Fibroblast of lung (primary cell): ENCODE data around the gene PRDM16. TPM values are rescaled to one million over a fixed set of nuclear protein-coding genes. Genes with fewer than 3 reads are reported as not detected.

Source experiments
- DNase-seq, 2 donors: peaks; one replicate each; pipeline versions ENCODE4 v3.0.0 to v3.0.0-alpha.2; 2010; ENCODE audit warnings: low read depth in 2 of 2
- H2AFZ ChIP-seq: 2 replicates; pipeline ENCODE4 v1.5.1; 2012; ENCODE audit warnings: low read length, control low read depth, inconsistent platforms
- H3K27ac ChIP-seq: 2 replicates; pipeline ENCODE4 v1.5.1; 2011; ENCODE audit warnings: low read length, control low read depth; ENCODE audit not compliant: insufficient read depth
- H3K27me3 ChIP-seq: 2 replicates; pipeline ENCODE4 v1.5.1; 2011; ENCODE audit warnings: mild to moderate bottlenecking, low read length; ENCODE audit not compliant: control insufficient read depth, insufficient read depth
- H3K36me3 ChIP-seq: 2 replicates; pipeline ENCODE4 v1.5.1; 2011; ENCODE audit warnings: low read length; ENCODE audit not compliant: control insufficient read depth, insufficient read depth
- H3K4me1 ChIP-seq: 2 replicates; pipeline ENCODE4 v1.5.1; 2011; ENCODE audit warnings: low read length; ENCODE audit not compliant: control insufficient read depth, insufficient read depth; ENCODE audit errors: extremely low read depth
- H3K4me2 ChIP-seq: 2 replicates; pipeline ENCODE4 v1.5.1; 2011; ENCODE audit warnings: low read length, control low read depth; ENCODE audit not compliant: insufficient read depth; ENCODE audit errors: extremely low read depth
- H3K4me3 ChIP-seq, 4 experiments: fragments of 200-600 bp in 1 of 4; sonication (generic) in 1 of 4; replicated peaks in 1 of 4; 2 replicates each; pipeline ENCODE4 v1.5.1; 2011 to 2016; ENCODE audit warnings: low read length in 4 of 4, low read depth in 3 of 4, mild to moderate bottlenecking in 3 of 4, control low read depth in 2 of 4, inconsistent platforms in 1 of 4, mixed read lengths in 1 of 4; ENCODE audit not compliant: insufficient read depth in 1 of 4; ENCODE audit errors: control extremely low read depth in 1 of 4
- H3K79me2 ChIP-seq: 2 replicates; pipeline ENCODE4 v1.5.1; 2012; ENCODE audit warnings: mild to moderate bottlenecking, low read length, inconsistent platforms; ENCODE audit not compliant: control insufficient read depth, insufficient read depth
- H3K9ac ChIP-seq: 2 replicates; pipeline ENCODE4 v1.5.1; 2011; ENCODE audit warnings: mild to moderate bottlenecking, low read length, control low read depth; ENCODE audit not compliant: insufficient read depth
- H3K9me3 ChIP-seq: 2 replicates; pipeline ENCODE4 v1.5.1; 2012; ENCODE audit warnings: low read depth, low read length; ENCODE audit not compliant: control insufficient read depth, insufficient read depth
- H4K20me1 ChIP-seq: 2 replicates; pipeline ENCODE4 v1.5.1; 2011; ENCODE audit warnings: low read length; ENCODE audit not compliant: control insufficient read depth, insufficient read depth; ENCODE audit errors: extremely low read depth
- CTCF ChIP-seq, 2 donors: IDR thresholded peaks in 1 of 2; conservative IDR thresholded peaks in 1 of 2; 1 replicate in 1 of 2; 2 replicates in 1 of 2; pipeline ENCODE4 v1.5.1; 2011 to 2012; ENCODE audit warnings: low read length in 2 of 2, control low read depth in 1 of 2, inconsistent platforms in 1 of 2, low read depth in 1 of 2, mild to moderate bottlenecking in 1 of 2
- EZH2 ChIP-seq: IDR thresholded peaks from 2 replicates; pipeline ENCODE4 v1.5.1; 2012; ENCODE audit warnings: low read length, control low read depth, mild to moderate bottlenecking; ENCODE audit errors: missing control alignments
- polyA plus RNA-seq, 2 donors: library from polyadenylated mRNA; depleted of rRNA in 1 of 2; stranded (reverse) in 1 of 2; unstranded in 1 of 2; fragments of >200 nt; gene quantifications; 2 replicates each; pipeline ENCODE4 v1.2.1, GENCODE V29; 2011 to 2012; ENCODE audit warnings: missing spikeins in 1 of 2
- total RNA-seq: library from RNA; depleted of rRNA; stranded (reverse); fragments of >200 nt; gene quantifications from 2 replicates; pipeline ENCODE4 v1.2.1, GENCODE V29; 2014

The PRDM16 gene
- total and polyA plus RNA-seq, 2 donors (not counting 1 experiment from before 2014, with no cell fraction given) = 0.30 to 1.8 TPM

DNA sequence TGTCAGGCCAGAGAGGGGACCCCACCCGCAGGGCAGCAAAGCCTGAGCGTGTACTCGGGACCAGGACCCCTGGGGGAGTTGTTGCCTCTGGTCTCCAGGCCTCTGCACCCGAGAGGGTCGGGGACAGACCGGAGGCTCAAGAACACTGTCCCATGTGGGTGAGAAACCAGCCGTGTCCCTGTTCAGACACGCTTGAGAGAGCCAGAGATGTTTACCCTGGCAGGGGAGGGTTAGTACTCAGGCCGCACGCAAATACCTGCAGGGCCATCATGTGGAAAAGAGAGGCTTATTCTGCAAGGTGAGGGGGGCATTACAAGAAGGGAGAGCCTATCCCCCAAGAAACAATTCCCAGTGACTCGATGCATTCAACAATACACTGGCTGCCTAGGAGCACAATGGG lies 311.5 kb downstream of the PRDM16 start:
- TF ChIP-seq CTCF (conservative IDR thresholded peaks at IDR 0.05 in 1 of 2, IDR thresholded peaks at IDR 0.05 in 1 of 2; ENCODE audit: low read depth in 1 of 2, low read length in 2 of 2) (no peak), EZH2 (no peak)
- DNase-seq = no peak
- Histone ChIP-seq H3K9me3 (no peaks in the 10 kb centered on the region), H3K4me1 (no peaks in the 10 kb centered on the region), H3K4me3 (no peak overlapping the region), H3K36me3 (no peaks in the 10 kb centered on the region), H3K27ac (no peak overlapping the region), H4K20me1 (no peaks in the 10 kb centered on the region), H3K4me2 (no peak overlapping the region), H3K27me3 (no peaks in the 10 kb centered on the region), H3K79me2 (no peaks in the 10 kb centered on the region), H3K9ac (no peak overlapping the region), H2AFZ (no peak overlapping the region)

- Histone ChIP-seq H3K27me3 (no peaks in the 10 kb centered on the region), H3K4me2 (no peak overlapping the region), H2AFZ (no peak overlapping the region), H4K20me1 (no peaks in the 10 kb centered on the region), H3K4me3 (no peak overlapping the region), H3K9me3 (no peaks in the 10 kb centered on the region), H3K27ac (no peak overlapping the region), H3K9ac (no peak overlapping the region), H3K79me2 (no peaks in the 10 kb centered on the region), H3K4me1 (no peaks in the 10 kb centered on the region), H3K36me3 (no peaks in the 10 kb centered on the region)
- TF ChIP-seq EZH2 = no peak
- no peak for TF ChIP-seq CTCF (conservative IDR thresholded peaks at IDR 0.05 in 1 of 2, IDR thresholded peaks at IDR 0.05 in 1 of 2; ENCODE audit: low read depth in 1 of 2, low read length in 2 of 2)
- DNase-seq = no peak
Measured at GRCh38 chr1:3381901-3382300, 312.9 kb downstream of the PRDM16 start.

DNA sequence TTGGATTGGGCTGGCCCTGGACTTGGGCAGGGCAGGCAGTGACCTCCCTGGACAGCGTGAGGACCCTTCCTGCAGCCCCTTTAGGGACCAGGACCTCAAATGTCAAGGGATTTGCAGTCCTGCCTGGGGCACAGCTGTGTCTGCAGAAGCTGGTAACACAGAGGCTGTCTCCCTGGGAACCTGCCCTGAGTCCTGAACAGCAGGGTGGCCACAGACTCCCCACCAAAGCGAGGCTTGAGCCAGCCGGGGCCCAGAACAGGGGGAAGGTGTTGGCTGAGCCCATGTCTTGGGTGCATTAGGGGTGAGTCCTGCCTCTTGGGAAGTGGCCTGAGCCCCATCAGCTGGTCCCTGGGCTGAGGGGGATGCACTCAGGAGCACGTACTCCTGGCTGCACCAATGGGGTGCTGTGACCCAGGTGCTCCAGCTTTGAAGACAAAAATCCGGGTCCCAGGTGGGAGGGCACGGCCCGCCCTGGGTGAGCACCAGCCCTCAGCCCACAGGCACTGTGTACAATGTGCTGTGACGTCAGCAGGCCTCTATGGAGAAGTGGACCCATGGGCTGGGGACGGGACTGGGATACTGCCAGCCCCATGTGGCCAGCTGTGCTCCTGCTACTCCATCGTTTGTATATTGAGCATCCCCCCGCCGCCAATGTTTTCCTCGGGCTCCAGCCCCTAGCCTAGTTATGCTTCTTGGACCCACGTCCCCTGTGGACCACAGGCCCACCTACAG lies 313.5 kb downstream of the PRDM16 start:
- TF ChIP-seq EZH2 (no peak), CTCF (conservative IDR thresholded peaks at IDR 0.05 in 1 of 2, IDR thresholded peaks at IDR 0.05 in 1 of 2; ENCODE audit: low read depth in 1 of 2, low read length in 2 of 2) (no peak)
- H3K27ac ChIP-seq = no peak overlapping the region
- no peak overlapping the region for H2AFZ ChIP-seq
- no peaks in the 10 kb centered on the region for H3K9me3 ChIP-seq
- DNase-seq = no peak
- no peak overlapping the region for H3K4me3 ChIP-seq
- H3K36me3 ChIP-seq = no peaks in the 10 kb centered on the region
- no peaks in the 10 kb centered on the region for H3K79me2 ChIP-seq
- no peaks in the 10 kb centered on the region for H3K27me3 ChIP-seq
- H3K4me1 ChIP-seq = no peaks in the 10 kb centered on the region
- H3K4me2 ChIP-seq = no peak overlapping the region
- H3K9ac ChIP-seq = no peak overlapping the region
- no peaks in the 10 kb centered on the region for H4K20me1 ChIP-seq
